ENCODE measurements around the gene MAP1A.

GRCh38 chr15:43498990-43499389, 18.4 kb upstream of the MAP1A start:
- no peak for TF ChIP-seq CTCF (IDR thresholded peaks at IDR 0.05; ENCODE audit: low read depth, low read length)
- no peak for TF ChIP-seq EZH2phosphoT487 (IDR thresholded peaks at IDR 0.05; ENCODE audit: low read depth)
